GM12878 (cell line): Measurements from ENCODE around the gene PIK3R4. TPM values are rescaled to one million over a fixed set of nuclear protein-coding genes. Genes with fewer than 3 reads are reported as not detected.

ENCODE experiments used
- ATAC-seq: fragments of 200-7000 bp; cut with Tn5 transposase; 3 replicates; pipeline ENCODE4 v1.9.1; 2020; ENCODE audit warnings: mild to moderate bottlenecking, moderate library complexity
- BruUV-seq: library from RNA; stranded (reverse); fragments of 400-500 nt; replicated peaks from 2 replicates; lab custom pipeline; 2021; lab: Mats Ljungman, UMichigan
- CTCF ChIA-PET: fragments of 300-600 bp; sonication (Branson Sonifier 250); formaldehyde crosslinking; extraction: SDS; loops from one replicate; lab custom pipeline; 2021; ENCODE audit warnings: inconsistent platforms; lab: Yijun Ruan, JAX
- POLR2A ChIA-PET: fragments of 350-600 bp; formaldehyde crosslinking; extraction: SDS; loops from one replicate; lab custom pipeline; 2021; ENCODE audit warnings: inconsistent platforms; lab: Charles Lee
- RAD21 ChIA-PET: fragments of 300-600 bp; sonication (Branson Sonifier 250); formaldehyde crosslinking; loops from one replicate; lab custom pipeline; 2023; ENCODE audit warnings: antibody characterized with exemption; ENCODE audit not compliant: unreplicated experiment; lab: Charles Lee
- SMC1A ChIA-PET: fragments of 300-600 bp; sonication (Branson Sonifier 250); formaldehyde crosslinking; loops from one replicate; lab custom pipeline; 2023; ENCODE audit not compliant: unreplicated experiment, uncharacterized antibody; lab: Charles Lee
- DNase-seq: peaks from one replicate; pipeline ENCODE4 v3.0.0-alpha.2; 2011; ENCODE audit warnings: low read depth, low spot score
- FAIRE-seq: peaks from 3 replicates; lab custom pipeline; 2011; peaks lifted over from hg19 to GRCh38; lab: Jason Lieb, UNC
- H2AFZ ChIP-seq: 2 replicates; pipeline ENCODE4 v1.6.0; 2011; ENCODE audit warnings: low read depth, low read length, control low read depth; ENCODE audit not compliant: control insufficient read depth
- H3K27ac ChIP-seq: 2 replicates; pipeline ENCODE4 v1.5.1; 2011; ENCODE audit warnings: control low read depth; ENCODE audit not compliant: control insufficient read depth, insufficient read depth
- H3K27me3 ChIP-seq, 2 experiments: replicated peaks in 1 of 2; 2 replicates each; pipeline versions ENCODE4 v1.6.0 to v1.6.1; 2011; ENCODE audit warnings: low read length in 1 of 2; ENCODE audit not compliant: control insufficient read depth in 2 of 2, insufficient read depth in 2 of 2
- H3K36me3 ChIP-seq, 2 experiments: 2 replicates each; pipeline ENCODE4 v1.5.1; 2011; ENCODE audit warnings: low read length in 1 of 2; ENCODE audit not compliant: control insufficient read depth in 2 of 2, insufficient read depth in 2 of 2
- H3K4me1 ChIP-seq: 2 replicates; pipeline ENCODE4 v1.6.1; 2011; ENCODE audit warnings: mild to moderate bottlenecking, low read length, moderate library complexity, mixed read lengths; ENCODE audit not compliant: control insufficient read depth, insufficient read depth
- H3K4me2 ChIP-seq: 2 replicates; pipeline ENCODE4 v1.6.0; 2011; ENCODE audit warnings: control low read depth; ENCODE audit not compliant: control insufficient read depth, insufficient read depth
- H3K4me3 ChIP-seq: fragments of 200-600 bp; sonication (generic); 2 replicates; pipeline ENCODE4 v1.5.1; 2016
- H3K79me2 ChIP-seq: 2 replicates; pipeline ENCODE4 v1.6.0; 2011; ENCODE audit warnings: low read length; ENCODE audit not compliant: control insufficient read depth, insufficient read depth
- H3K9ac ChIP-seq: 2 replicates; pipeline ENCODE4 v1.8.0; 2011; ENCODE audit warnings: low read length, control low read depth, mixed read lengths; ENCODE audit not compliant: control insufficient read depth, insufficient read depth
- H3K9me3 ChIP-seq: replicated peaks from 3 replicates; pipeline ENCODE4 v1.5.1; 2011; ENCODE audit warnings: mild to moderate bottlenecking, low read length; ENCODE audit not compliant: control insufficient read depth, insufficient read depth
- H4K20me1 ChIP-seq: 2 replicates; pipeline ENCODE4 v1.6.0; 2011; ENCODE audit not compliant: control insufficient read depth, insufficient read depth
- BMI1 ChIP-seq: fragments of 450-650 bp; IDR thresholded peaks from 2 replicates; pipeline ENCODE4 v1.6.1; 2016; ENCODE audit warnings: mild to moderate bottlenecking, moderate library complexity, borderline replicate concordance
- E2F4 ChIP-seq: IDR thresholded peaks from 2 replicates; pipeline ENCODE4 v1.6.1; 2012; ENCODE audit warnings: low read depth, low read length, improper control_type of control experiment
- E2F8 ChIP-seq: fragments of 450-650 bp; IDR thresholded peaks from 2 replicates; pipeline ENCODE4 v1.6.1; 2018; ENCODE audit warnings: mild to moderate bottlenecking, low read depth, moderate library complexity; ENCODE audit not compliant: partially characterized antibody
- MTA2 ChIP-seq: fragments of 450-650 bp; IDR thresholded peaks from 2 replicates; pipeline ENCODE4 v1.6.1; 2016; ENCODE audit warnings: low read depth, mild to moderate bottlenecking, moderate library complexity
- PKNOX1 ChIP-seq: fragments of 450-650 bp; IDR thresholded peaks from 2 replicates; pipeline ENCODE4 v1.6.1; 2016; ENCODE audit warnings: mild to moderate bottlenecking
- POLR2A ChIP-seq: IDR thresholded peaks from 2 replicates; pipeline ENCODE4 v1.6.1; 2011; ENCODE audit warnings: low read depth, mild to moderate bottlenecking, low read length
- POLR2AphosphoS2 ChIP-seq: IDR thresholded peaks from 2 replicates; pipeline ENCODE4 v1.6.1; 2011; ENCODE audit warnings: low read depth, mild to moderate bottlenecking, low read length, improper control_type of control experiment, moderate library complexity
- ZBTB11 ChIP-seq: fragments of 450-650 bp; formaldehyde crosslinking; IDR thresholded peaks from 2 replicates; pipeline ENCODE4 v1.5.0; 2022; ENCODE audit warnings: mild to moderate bottlenecking, missing genetic modification characterization
- ZBTB4 ChIP-seq: fragments of 450-650 bp; formaldehyde crosslinking; IDR thresholded peaks from 2 replicates; pipeline ENCODE4 v1.4.0; 2022; ENCODE audit warnings: mild to moderate bottlenecking, moderate library complexity
- ZNF24 ChIP-seq: fragments of 450-650 bp; IDR thresholded peaks from 2 replicates; pipeline ENCODE4 v1.6.1; 2017; ENCODE audit warnings: antibody characterized with exemption, mild to moderate bottlenecking
- WGBS: methylation state at CpG from one replicate; pipeline ENCODE4 v1.1.6; 2016; ENCODE audit warnings: low lambda C conversion rate; ENCODE audit not compliant: insufficient replicate concordance, insufficient coverage; ENCODE audit errors: missing lambda C conversion rate; 5-methylcytosine and 5-hydroxymethylcytosine counted together
- in situ Hi-C: fragments of 300-500 bp; cut with MboI; formaldehyde crosslinking; loops from 9 replicates; pipeline ENCODE4 v1.14.3; 2018; ENCODE audit warnings: mixed read lengths
- intact Hi-C: fragments of 100-400 bp; cut with micrococcal nuclease; formaldehyde crosslinking; loops from one replicate; pipeline ENCODE4 v1.14.2; 2022; ENCODE audit not compliant: unreplicated experiment
- polyA plus RNA-seq, 11 experiments: library from polyadenylated mRNA; depleted of rRNA in 4 of 11; unstranded in 6 of 11; stranded (reverse) in 5 of 11; fragments of >200 nt; fragmentation: Nextera tagmentation in 4 of 11; fragmentation: Illumina TruSeq in 1 of 11; extraction: Ambion mirVana in 4 of 11; extraction: Trizol in 1 of 11; gene quantifications; 1 replicate in 1 of 11; 2 replicates in 10 of 11; pipeline versions ENCODE4 v1.2.1 to v1.2.3, GENCODE V29; 2011 to 2016; ENCODE audit warnings: inconsistent platforms in 2 of 11, missing spikeins in 2 of 11, low read depth in 1 of 11
- total RNA-seq, 4 experiments: library from RNA; depleted of rRNA in 3 of 4; stranded (reverse); fragments of >200 nt in 3 of 4; fragmentation: Illumina TruSeq in 1 of 4; extraction: Trizol in 1 of 4; gene quantifications; 2 replicates each; pipeline versions ENCODE4 v1.2.1 to v1.2.3, GENCODE V29; 2013 to 2021

Gene PIK3R4
- total and polyA plus RNA-seq, 10 of the 15 experiments (the other 5 are each of a cell fraction or from before 2014, with no cell fraction given): 22.6 to 50.2 (median 31.1) TPM

DNA sequence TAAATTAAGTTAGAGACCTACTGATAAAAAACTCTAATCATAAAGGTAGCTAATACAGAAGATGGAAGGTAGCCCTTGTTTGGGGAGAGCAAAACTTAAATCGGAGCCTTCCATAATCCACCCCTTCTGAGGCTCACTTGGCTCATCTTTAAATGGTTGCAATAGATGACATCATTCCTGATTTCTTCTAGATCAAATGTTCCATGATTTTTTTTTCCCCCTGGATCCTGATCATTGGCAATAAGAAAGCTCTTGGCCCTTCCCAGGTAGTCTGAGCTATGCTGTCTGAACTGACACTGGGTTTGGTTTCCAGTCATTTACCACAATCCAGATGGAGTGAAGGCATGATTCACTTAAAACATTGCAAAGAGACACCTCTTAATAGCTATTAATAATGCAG lies 92.5 kb downstream of the PIK3R4 start:
- Histone ChIP-seq H3K27me3 (no peaks in the 10 kb centered on the region), H2AFZ (no peak overlapping the region), H3K36me3 (no peaks in the 10 kb centered on the region), H3K9ac (no peak overlapping the region), H3K4me3 (no peak overlapping the region), H3K4me2 (no peak overlapping the region), H3K9me3 (no peaks in the 10 kb centered on the region), H3K27ac (no peak overlapping the region), H3K79me2 (no peaks in the 10 kb centered on the region), H4K20me1 (no peaks in the 10 kb centered on the region), H3K4me1 (no peaks in the 10 kb centered on the region)
- FAIRE-seq (no peak), DNase-seq (no peak), ATAC-seq (no peak)
- ChIA-PET CTCF (interaction anchor here (0.9 to 1.4 kb wide), 2 partner anchors 8 to 15 kb away, joined by 3 to 4 read pairs; no protein-coding TSS in a partner anchor), RAD21 (interaction anchor here (0.8 kb wide), 1 partner anchor 38 kb away, joined by 3 read pairs; no protein-coding TSS in a partner anchor), POLR2A (no interaction called here), SMC1A (interaction anchor here (0.6 kb wide), 1 partner anchor 89 kb away, joined by 3 read pairs; no protein-coding TSS in a partner anchor)
- BruUV-seq: no TSS peak
- intact Hi-C loops: no loop called here
- in situ Hi-C loops: no loop called here
- WGBS: 94% methylated on average over 1 of the region's 1 CpG
- TF ChIP-seq BMI1 (no peak), ZNF24 (no peak), ZBTB4 (CRISPR knock-in tag) (no peak), POLR2A (no peak), POLR2AphosphoS2 (no peak), MTA2 (no peak), E2F8 (no peak), ZBTB11 (CRISPR knock-in tag) (no peak), PKNOX1 (no peak), E2F4 (no peak)
